NCI-H345 treated with DMSO at 0.1 percent for 48 hours (cell line): Measurements from ENCODE around the gene HPN.
"Not testable (repeated sequence)": the region's sequence is repeated elsewhere in the genome, so short reads cannot be mapped to it uniquely, and the experiment has no call there.

ENCODE experiments used
- DNase-seq: peaks from one replicate; lab custom pipeline; 2025; ENCODE audit not compliant: unreplicated experiment; lab: John Stamatoyannopoulos, UW

HPN gene

GRCh38 chr19:35008891-35009341 is 32.6 kb upstream of the HPN start:
- DNase-seq, result no peak

- DNase-seq, result no peak
These were observed 31.8 kb upstream of the HPN start for GRCh38 chr19:35009424-35010415.

GRCh38 chr19:35011091-35011689 is 30.3 kb upstream of the HPN start:
- DNase-seq, result no peak

GRCh38 chr19:35011737-35012682 is 29.5 kb upstream of the HPN start:
- DNase-seq, result no peak

- peak; percentile 31 for DNase-seq
These were observed 28.3 kb upstream of the HPN start for GRCh38 chr19:35013041-35013819.

- DNase-seq, result no peak
These were observed 27.4 kb upstream of the HPN start for GRCh38 chr19:35013820-35014754.

GRCh38 chr19:35014774-35015173 is 26.7 kb upstream of the HPN start:
- not testable (repeated sequence) for DNase-seq

GRCh38 chr19:35015270-35015953 is 26.1 kb upstream of the HPN start:
- DNase-seq, result no peak

- DNase-seq, result no peak
These were observed 25.6 kb upstream of the HPN start for GRCh38 chr19:35015954-35016351.

GRCh38 chr19:35017507-35017906 is 24.0 kb upstream of the HPN start:
- no peak for DNase-seq

- DNase-seq, result no peak
These were observed 23.1 kb upstream of the HPN start for GRCh38 chr19:35018379-35018778.

GRCh38 chr19:35019144-35019543 is 22.4 kb upstream of the HPN start:
- DNase-seq, result no peak

- DNase-seq, result no peak
These were observed 20.5 kb upstream of the HPN start for GRCh38 chr19:35021016-35021415.

- no peak for DNase-seq
These were observed 19.9 kb upstream of the HPN start for GRCh38 chr19:35021596-35021995.

GRCh38 chr19:35022460-35022859 is 19.1 kb upstream of the HPN start:
- DNase-seq, result no peak

GRCh38 chr19:35023428-35023827 is 18.1 kb upstream of the HPN start:
- no peak for DNase-seq

- DNase-seq, result no peak
These were observed 17.4 kb upstream of the HPN start for GRCh38 chr19:35024095-35024494.

- no peak for DNase-seq
These were observed 15.6 kb upstream of the HPN start for GRCh38 chr19:35025969-35026368.

GRCh38 chr19:35026418-35026817 is 15.1 kb upstream of the HPN start:
- no peak for DNase-seq
